Measurements from ENCODE around the gene PCDHGA7.
"Not testable (repeated sequence)": the region's sequence is repeated elsewhere in the genome, so short reads cannot be mapped to it uniquely, and the experiment has no call there.

PCDHGA7 gene

GRCh38 chr5:141402553-141403243, 20.2 kb downstream of the PCDHGA7 start, which contains the start of gene PCDHGA9:
PCDHGA9 (plus strand) TSS chr5:141402778; CDS start chr5:141402953, 175 bp downstream.
- DNase-seq: no peak

DNA sequence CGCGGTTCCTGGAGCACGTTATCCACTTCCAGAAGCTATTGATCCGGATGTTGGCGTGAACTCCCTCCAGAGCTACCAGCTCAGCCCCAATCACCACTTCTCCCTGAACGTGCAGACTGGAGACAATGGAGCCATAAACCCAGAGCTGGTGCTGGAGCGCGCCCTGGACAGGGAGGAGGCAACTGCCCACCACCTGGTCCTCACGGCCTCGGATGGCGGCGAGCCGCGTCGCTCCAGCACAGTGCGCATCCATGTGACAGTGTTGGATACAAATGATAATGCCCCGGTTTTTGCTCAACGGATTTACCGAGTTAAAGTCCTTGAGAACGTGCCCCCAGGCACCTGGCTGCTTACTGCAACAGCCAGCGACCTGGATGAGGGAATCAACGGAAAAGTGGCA, 20.8 kb downstream of the PCDHGA7 start:
- no peak for DNase-seq

DNA sequence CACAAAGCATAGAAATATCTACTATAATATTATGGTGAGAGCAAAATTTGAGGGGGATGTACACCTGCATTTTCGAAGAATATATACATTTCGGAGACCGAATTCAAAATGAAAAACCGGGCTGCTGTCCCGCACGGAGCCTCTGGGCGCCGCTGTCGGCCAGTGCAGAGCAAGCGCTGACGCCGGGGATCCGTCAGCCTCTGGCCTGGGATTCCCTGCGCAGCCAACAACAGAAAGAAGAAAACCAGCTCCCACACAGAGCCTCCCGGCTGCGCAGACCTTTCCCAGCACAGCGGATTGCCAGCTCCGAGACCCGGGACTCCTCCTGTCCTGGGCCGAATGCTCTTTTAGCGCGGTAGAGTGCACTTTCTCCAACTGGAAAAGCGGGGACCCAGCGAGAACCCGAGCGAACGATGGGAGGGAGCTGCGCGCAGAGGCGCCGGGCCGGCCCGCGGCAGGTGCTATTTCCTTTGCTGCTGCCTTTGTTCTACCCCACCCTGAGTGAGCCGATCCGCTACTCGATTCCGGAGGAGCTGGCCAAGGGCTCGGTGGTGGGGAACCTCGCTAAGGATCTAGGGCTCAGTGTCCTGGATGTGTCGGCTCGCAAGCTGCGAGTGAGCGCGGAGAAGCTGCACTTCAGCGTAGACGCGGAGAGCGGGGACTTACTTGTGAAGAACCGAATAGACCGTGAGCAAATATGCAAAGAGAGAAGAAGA, 25.4 kb downstream of the PCDHGA7 start, which contains the start of gene PCDHGB6:
PCDHGB6 (plus strand) TSS at position 232 of the 716 bp plus-strand sequence; CDS start at position 414, 182 bp downstream.
- DNase-seq: not testable (repeated sequence)

DNA sequence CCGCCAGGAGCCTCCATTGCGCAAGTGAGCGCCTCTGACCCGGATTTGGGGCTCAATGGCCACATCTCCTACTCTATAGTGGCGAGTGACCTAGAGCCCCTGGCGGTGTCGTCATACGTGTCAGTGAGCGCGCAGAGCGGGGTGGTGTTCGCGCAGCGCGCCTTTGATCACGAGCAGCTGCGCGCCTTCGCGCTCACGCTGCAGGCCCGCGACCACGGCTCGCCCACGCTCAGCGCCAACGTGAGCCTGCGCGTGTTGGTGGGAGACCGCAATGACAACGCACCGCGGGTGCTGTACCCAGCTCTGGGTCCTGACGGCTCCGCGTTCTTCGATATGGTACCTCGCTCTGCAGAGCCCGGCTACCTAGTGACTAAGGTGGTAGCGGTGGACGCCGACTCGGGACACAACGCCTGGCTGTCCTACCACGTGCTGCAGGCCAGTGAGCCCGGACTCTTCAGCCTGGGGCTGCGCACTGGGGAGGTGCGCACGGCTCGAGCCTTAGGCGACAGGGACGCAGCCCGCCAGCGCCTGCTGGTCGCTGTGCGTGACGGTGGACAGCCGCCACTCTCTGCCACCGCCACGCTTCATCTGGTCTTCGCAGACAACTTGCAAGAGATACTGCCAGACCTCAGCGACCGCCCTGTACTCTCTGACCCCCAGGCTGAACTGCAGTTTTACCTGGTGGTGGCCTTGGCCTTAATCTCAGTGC, 27.2 kb downstream of the PCDHGA7 start:
- no peak for DNase-seq

GRCh38 chr5:141411575-141411974, 29.0 kb downstream of the PCDHGA7 start:
- DNase-seq: no peak

GRCh38 chr5:141412854-141413539, 30.5 kb downstream of the PCDHGA7 start, which contains the start of gene PCDHGA10:
PCDHGA10 (plus strand) TSS chr5:141412987; CDS start chr5:141413176, 189 bp downstream.
- DNase-seq: peak; percentile 44 to 52

DNA sequence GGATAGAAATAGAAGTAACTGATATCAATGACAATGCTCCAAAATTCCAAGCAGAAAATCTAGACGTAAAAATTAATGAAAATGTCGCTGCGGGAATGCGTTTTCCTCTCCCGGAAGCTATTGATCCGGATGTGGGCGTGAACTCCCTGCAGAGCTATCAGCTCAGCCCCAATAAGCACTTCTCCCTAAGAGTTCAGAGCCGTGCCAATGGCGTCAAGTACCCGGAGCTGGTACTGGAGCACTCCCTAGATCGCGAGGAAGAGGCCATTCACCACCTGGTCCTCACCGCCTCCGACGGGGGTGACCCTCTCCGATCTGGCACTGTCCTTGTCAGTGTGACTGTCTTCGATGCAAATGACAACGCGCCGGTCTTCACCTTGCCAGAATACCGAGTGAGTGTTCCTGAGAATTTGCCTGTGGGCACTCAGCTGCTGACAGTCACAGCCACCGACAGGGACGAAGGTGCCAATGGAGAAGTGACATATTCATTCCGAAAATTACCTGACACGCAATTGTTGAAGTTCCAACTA, 31.1 kb downstream of the PCDHGA7 start:
- no peak for DNase-seq

DNA sequence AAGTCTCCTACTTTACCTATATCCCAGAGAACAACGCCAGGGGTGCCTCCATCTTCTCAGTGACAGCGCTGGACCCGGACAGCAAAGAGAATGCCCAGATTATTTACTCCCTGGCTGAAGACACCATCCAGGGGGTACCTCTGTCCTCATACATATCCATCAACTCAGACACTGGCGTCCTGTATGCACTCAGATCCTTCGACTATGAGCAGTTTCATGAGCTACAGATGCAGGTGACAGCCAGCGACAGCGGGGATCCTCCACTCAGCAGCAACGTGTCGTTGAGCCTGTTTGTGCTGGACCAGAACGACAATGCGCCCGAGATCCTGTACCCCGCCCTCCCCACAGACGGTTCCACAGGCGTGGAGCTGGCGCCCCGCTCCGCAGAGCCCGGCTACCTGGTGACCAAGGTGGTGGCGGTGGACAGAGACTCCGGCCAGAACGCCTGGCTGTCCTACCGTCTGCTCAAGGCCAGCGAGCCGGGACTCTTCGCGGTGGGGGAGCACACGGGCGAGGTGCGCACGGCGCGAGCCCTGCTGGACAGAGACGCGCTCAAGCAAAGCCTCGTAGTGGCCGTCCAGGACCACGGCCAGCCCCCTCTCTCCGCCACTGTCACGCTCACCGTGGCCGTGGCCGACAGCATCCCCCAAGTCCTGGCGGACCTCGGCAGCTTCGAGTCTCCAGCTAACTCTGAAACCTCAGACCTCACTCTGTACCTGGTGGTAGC, 32.2 kb downstream of the PCDHGA7 start:
- DNase-seq: not testable (repeated sequence)

DNA sequence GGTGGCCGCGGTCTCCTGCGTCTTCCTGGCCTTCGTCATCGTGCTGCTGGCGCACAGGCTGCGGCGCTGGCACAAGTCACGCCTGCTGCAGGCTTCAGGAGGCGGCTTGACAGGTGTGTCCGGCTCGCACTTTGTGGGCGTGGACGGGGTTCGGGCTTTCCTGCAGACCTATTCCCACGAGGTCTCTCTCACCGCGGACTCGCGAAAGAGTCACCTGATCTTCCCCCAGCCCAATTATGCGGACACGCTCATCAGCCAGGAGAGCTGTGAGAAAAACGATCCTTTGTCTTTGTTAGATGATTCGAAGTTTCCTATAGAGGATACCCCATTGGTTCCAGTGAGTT, 32.7 kb downstream of the PCDHGA7 start:
- DNase-seq: not testable (repeated sequence)

DNA sequence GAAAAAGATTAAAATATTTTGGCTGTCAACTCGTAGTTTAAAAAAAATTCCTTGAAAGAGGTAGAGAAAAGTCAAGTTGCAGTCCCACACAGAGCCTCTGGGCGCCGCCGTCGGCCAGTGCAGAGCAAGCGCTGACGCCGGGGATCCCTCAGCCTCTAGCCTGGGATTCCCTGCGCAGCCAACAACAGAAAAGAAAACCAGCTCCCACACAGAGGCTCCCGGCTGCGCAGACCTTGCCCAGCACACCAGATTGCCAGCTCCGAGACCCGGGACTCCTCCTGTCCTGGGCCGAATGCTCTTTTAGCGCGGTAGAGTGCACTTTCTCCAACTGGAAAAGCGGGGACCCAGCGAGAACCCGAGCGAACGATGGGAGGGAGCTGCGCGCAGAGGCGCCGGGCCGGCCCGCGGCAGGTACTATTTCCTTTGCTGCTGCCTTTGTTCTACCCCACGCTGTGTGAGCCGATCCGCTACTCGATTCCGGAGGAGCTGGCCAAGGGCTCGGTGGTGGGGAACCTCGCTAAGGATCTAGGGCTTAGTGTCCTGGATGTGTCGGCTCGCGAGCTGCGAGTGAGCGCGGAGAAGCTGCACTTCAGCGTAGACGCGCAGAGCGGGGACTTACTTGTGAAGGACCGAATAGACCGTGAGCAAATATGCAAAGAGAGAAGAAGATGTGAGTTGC, 35.1 kb downstream of the PCDHGA7 start, which contains the start of gene PCDHGB7:
PCDHGB7 (plus strand) TSS at position 184 of the 679 bp plus-strand sequence; CDS start at position 367, 183 bp downstream.
- DNase-seq: not testable (repeated sequence)

DNA sequence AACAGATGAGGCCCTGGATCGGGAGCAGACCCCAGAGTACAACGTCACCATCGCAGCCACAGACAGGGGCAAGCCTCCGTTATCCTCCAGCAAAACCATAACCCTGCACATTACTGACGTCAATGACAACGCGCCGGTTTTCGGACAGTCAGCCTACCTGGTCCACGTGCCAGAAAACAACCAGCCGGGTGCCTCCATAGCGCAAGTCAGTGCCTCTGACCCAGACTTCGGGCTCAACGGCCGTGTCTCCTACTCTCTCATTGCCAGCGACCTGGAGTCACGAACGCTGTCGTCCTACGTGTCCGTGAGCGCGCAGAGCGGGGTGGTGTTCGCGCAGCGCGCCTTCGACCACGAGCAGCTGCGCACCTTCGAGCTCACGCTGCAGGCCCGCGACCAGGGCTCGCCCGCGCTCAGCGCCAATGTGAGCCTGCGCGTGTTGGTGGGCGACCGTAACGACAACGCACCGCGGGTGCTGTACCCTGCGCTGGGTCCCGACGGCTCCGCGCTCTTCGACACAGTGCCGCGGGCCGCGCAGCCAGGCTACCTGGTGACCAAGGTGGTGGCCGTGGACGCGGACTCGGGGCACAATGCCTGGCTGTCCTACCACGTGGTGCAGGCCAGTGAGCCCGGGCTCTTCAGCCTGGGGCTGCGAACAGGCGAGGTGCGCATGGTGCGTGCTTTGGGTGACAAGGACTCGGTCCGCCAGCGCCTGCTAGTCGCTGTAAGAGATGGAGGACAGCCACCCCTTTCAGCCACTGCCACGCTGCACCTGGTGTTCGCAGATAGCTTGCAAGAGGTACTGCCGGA, 36.7 kb downstream of the PCDHGA7 start:
- DNase-seq: no peak

- peak in 1 of 2 donors; percentile 24 for DNase-seq
Measured at GRCh38 chr5:141420855-141421488, 38.4 kb downstream of the PCDHGA7 start, which contains the start of gene PCDHGA11. PCDHGA11 (plus strand) TSS chr5:141421051; CDS start chr5:141421228, 177 bp downstream.

DNA sequence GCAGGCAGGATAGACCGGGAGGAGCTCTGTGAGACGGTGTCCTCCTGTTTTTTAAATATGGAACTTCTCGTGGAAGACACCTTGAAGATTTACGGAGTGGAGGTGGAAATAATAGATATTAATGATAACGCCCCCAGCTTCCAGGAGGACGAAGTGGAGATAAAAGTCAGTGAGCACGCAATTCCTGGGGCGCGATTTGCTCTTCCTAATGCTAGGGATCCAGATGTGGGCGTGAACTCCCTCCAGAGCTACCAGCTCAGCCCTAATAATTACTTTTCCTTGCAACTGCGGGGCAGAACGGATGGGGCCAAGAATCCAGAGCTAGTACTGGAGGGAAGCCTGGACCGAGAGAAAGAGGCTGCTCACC, 38.9 kb downstream of the PCDHGA7 start:
- no peak for DNase-seq

GRCh38 chr5:141422742-141423291, 40.3 kb downstream of the PCDHGA7 start:
- no peak for DNase-seq

DNA sequence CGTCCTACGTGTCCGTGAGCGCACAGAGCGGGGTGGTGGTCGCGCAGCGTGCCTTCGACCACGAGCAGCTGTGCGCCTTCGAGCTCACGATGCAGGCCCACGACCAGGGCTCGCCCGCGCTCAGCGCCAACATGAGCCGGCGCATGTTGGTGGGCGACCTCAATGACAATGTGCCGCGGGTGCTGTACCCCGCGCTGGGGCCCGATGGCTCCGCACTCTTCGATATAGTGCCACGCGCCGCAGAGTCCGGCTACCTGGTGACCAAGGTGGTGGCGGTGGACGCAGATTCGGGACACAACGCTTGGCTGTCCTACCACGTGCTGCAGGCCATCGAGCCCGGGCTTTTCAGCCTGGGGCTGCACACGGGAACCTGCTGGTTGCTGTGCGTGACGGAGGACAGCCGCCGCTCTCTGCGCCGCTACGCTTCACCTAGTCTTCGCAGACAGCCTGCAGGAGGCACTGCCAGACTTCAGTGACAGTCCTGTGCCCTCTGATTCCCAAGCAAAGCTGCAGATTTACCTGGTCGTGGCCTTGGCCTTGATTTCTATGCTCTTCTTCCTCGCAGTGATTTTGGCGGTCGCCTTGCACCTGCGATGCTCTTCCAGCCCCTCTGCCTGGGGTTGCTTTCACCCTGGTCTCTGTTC, 45.4 kb downstream of the PCDHGA7 start:
- DNase-seq: no peak

DNA sequence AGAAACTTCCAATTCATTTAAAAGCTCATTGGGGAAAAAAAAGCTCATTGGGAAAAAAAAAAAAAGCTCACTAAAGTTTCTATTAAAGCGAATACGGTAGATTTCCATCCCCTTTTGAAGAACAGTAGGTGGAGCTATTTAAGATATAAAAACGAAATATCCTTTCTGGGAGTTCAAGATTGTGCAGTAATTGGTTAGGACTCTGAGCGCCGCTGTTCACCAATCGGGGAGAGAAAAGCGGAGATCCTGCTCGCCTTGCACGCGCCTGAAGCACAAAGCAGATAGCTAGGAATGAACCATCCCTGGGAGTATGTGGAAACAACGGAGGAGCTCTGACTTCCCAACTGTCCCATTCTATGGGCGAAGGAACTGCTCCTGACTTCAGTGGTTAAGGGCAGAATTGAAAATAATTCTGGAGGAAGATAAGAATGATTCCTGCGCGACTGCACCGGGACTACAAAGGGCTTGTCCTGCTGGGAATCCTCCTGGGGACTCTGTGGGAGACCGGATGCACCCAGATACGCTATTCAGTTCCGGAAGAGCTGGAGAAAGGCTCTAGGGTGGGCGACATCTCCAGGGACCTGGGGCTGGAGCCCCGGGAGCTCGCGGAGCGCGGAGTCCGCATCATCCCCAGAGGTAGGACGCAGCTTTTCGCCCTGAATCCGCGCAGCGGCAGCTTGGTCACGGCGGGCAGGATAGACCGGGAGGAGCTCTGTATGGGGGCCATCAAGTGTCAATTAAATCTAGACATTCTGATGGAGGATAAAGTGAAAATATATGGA, 48.0 kb downstream of the PCDHGA7 start, which contains the start of gene PCDHGA12:
PCDHGA12 (plus strand) TSS at position 176 of the 782 bp plus-strand sequence; CDS start at position 429, 253 bp downstream.
- DNase-seq: no peak

- no peak for DNase-seq
Measured at GRCh38 chr5:141431286-141431685, 48.7 kb downstream of the PCDHGA7 start.

DNA sequence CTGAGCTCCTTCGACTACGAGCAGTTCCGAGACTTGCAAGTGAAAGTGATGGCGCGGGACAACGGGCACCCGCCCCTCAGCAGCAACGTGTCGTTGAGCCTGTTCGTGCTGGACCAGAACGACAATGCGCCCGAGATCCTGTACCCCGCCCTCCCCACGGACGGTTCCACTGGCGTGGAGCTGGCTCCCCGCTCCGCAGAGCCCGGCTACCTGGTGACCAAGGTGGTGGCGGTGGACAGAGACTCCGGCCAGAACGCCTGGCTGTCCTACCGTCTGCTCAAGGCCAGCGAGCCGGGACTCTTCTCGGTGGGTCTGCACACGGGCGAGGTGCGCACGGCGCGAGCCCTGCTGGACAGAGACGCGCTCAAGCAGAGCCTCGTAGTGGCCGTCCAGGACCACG, 49.8 kb downstream of the PCDHGA7 start:
- DNase-seq: not testable (repeated sequence)
